ENCODE results near the gene NHSL2. TPM values are rescaled to one million over a fixed set of nuclear protein-coding genes. Genes with fewer than 3 reads are reported as not detected.

The NHSL2 gene
- total RNA-seq, 4 donors from 2014 or later: 1.6 to 6.0 (median 3.6) TPM

- TF ChIP-seq POLR2A (IDR thresholded peaks at IDR 0.05) (no peak), POLR2AphosphoS5 (IDR thresholded peaks at IDR 0.05) (no peak), EP300 (IDR thresholded peaks at IDR 0.05; ENCODE audit: low read depth) (no peak)
Observed at GRCh38 chrX:72086995-72087394, 176.3 kb downstream of the NHSL2 start.

GRCh38 chrX:72088761-72089160 is 178.1 kb downstream of the NHSL2 start:
- intact Hi-C loops (cut with DNase I; ENCODE audit: low total_unique reads): no loop called here
- no peaks in the 10 kb centered on the region for H3K36me3 ChIP-seq
- 66% methylated on average over 6 of the region's 6 CpGs; no CpG with 5 or more reads in 1 of the 2 donors for WGBS, 2 donors (ENCODE audit: low coverage in 1 of 2)
- no peaks in the 10 kb centered on the region for H3K4me1 ChIP-seq
- in situ Hi-C loops (cut with MboI; ENCODE audit: low pct_ligation_motif_present in 1 of 4, low pct_unique_long_range_greater_than_20kb in 1 of 4, low sequenced_read_pairs in 3 of 4): no loop called here
- no peak overlapping the region for H3K4me3 ChIP-seq
- no peak overlapping the region for H3K27ac ChIP-seq
- no peak for DNase-seq
- TF ChIP-seq, protein P1, sequence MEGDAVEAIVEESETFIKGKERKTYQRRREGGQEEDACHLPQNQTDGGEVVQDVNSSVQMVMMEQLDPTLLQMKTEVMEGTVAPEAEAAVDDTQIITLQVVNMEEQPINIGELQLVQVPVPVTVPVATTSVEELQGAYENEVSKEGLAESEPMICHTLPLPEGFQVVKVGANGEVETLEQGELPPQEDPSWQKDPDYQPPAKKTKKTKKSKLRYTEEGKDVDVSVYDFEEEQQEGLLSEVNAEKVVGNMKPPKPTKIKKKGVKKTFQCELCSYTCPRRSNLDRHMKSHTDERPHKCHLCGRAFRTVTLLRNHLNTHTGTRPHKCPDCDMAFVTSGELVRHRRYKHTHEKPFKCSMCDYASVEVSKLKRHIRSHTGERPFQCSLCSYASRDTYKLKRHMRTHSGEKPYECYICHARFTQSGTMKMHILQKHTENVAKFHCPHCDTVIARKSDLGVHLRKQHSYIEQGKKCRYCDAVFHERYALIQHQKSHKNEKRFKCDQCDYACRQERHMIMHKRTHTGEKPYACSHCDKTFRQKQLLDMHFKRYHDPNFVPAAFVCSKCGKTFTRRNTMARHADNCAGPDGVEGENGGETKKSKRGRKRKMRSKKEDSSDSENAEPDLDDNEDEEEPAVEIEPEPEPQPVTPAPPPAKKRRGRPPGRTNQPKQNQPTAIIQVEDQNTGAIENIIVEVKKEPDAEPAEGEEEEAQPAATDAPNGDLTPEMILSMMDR (IDR thresholded peaks at IDR 0.05): no peak
- TF ChIP-seq POLR2A (IDR thresholded peaks at IDR 0.05): no peak
- TF ChIP-seq POLR2AphosphoS5 (IDR thresholded peaks at IDR 0.05): no peak
- no peak for TF ChIP-seq EP300 (IDR thresholded peaks at IDR 0.05; ENCODE audit: low read depth)
- H3K9me3 ChIP-seq: no peaks in the 10 kb centered on the region
- no peaks in the 10 kb centered on the region for H3K27me3 ChIP-seq

More at GRCh38 chrX:72086995-72087394, 176.3 kb downstream of the NHSL2 start:
- Histone ChIP-seq H3K4me3 (no peak overlapping the region), H3K27ac (no peak overlapping the region), H3K36me3 (no peaks in the 10 kb centered on the region), H3K27me3 (no peaks in the 10 kb centered on the region), H3K4me1 (no peaks in the 10 kb centered on the region), H3K9me3 (no peaks in the 10 kb centered on the region)
- intact Hi-C loops (cut with DNase I; ENCODE audit: low total_unique reads) (no loop called here), in situ Hi-C loops (cut with MboI; ENCODE audit: low pct_ligation_motif_present in 1 of 4, low pct_unique_long_range_greater_than_20kb in 1 of 4, low sequenced_read_pairs in 3 of 4) (no loop called here)
- no peak for DNase-seq
- 90% methylated on average over 1 of the region's 1 CpG; no CpG with 5 or more reads in 1 of the 2 donors for WGBS, 2 donors (ENCODE audit: low coverage in 1 of 2)

GRCh38 chrX:72089254-72089653 is 178.6 kb downstream of the NHSL2 start:
- WGBS, 2 donors (ENCODE audit: low coverage in 1 of 2): 57 to 80% methylated on average over 2 to 3 of the region's 3 CpGs
- Histone ChIP-seq H3K4me3 (no peak overlapping the region), H3K36me3 (no peaks in the 10 kb centered on the region), H3K4me1 (no peaks in the 10 kb centered on the region), H3K27ac (no peak overlapping the region), H3K9me3 (no peaks in the 10 kb centered on the region), H3K27me3 (no peaks in the 10 kb centered on the region)
- TF ChIP-seq POLR2A (IDR thresholded peaks at IDR 0.05): no peak
- no peak for TF ChIP-seq POLR2AphosphoS5 (IDR thresholded peaks at IDR 0.05)
- no peak for TF ChIP-seq EP300 (IDR thresholded peaks at IDR 0.05; ENCODE audit: low read depth)
- TF ChIP-seq, protein P1 (IDR thresholded peaks at IDR 0.05): no peak
- in situ Hi-C loops (cut with MboI; ENCODE audit: low pct_ligation_motif_present in 1 of 4, low pct_unique_long_range_greater_than_20kb in 1 of 4, low sequenced_read_pairs in 3 of 4) (no loop called here), intact Hi-C loops (cut with DNase I; ENCODE audit: low total_unique reads) (no loop called here)
- DNase-seq: no peak

DNA sequence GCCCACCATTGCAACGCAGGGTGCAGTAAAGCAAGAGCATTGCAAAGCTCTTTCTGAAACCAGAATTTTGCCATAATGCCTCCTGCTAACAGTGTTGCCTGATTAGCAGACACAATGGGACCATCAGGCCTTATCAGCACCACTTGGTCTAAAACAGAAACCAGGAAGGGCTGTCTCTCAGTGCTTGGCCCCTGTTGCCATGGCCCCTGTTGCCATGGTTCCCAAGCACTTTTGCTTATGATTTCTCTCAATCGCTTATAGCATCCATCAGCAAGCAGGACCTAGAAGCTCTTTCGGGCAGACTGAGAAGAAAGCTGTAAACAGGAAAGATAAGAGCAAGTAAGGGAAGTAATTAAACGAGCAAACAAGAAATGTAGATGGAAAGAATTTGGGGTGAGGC is 184.2 kb downstream of the NHSL2 start:
- Histone ChIP-seq H3K9me3 (no peaks in the 10 kb centered on the region), H3K4me3 (no peak overlapping the region), H3K36me3 (no peaks in the 10 kb centered on the region), H3K4me1 (no peaks in the 10 kb centered on the region), H3K27me3 (no peaks in the 10 kb centered on the region), H3K27ac (no peak overlapping the region)
- TF ChIP-seq POLR2AphosphoS5 (IDR thresholded peaks at IDR 0.05) (no peak), EP300 (IDR thresholded peaks at IDR 0.05; ENCODE audit: low read depth) (no peak), POLR2A (IDR thresholded peaks at IDR 0.05) (no peak)
- TF ChIP-seq, protein P1 (IDR thresholded peaks at IDR 0.05): no peak
- 29 to 30% methylated on average over 1 to 4 of the region's 4 CpGs for WGBS, 2 donors (ENCODE audit: low coverage in 1 of 2)
- intact Hi-C loops (cut with DNase I; ENCODE audit: low total_unique reads): no loop called here
- in situ Hi-C loops (cut with MboI; ENCODE audit: low pct_ligation_motif_present in 1 of 4, low pct_unique_long_range_greater_than_20kb in 1 of 4, low sequenced_read_pairs in 3 of 4): no loop called here
- peak; percentile 15 for DNase-seq

- intact Hi-C loops (cut with DNase I; ENCODE audit: low total_unique reads): no loop called here
- DNase-seq: no peak
- no peak overlapping the region for H3K27ac ChIP-seq
Observed at GRCh38 chrX:72095370-72095769, 184.7 kb downstream of the NHSL2 start.

More at GRCh38 chrX:72095370-72095769, 184.7 kb downstream of the NHSL2 start:
- H3K4me3 ChIP-seq: no peak overlapping the region
- H3K9me3 ChIP-seq: no peaks in the 10 kb centered on the region
- in situ Hi-C loops (cut with MboI; ENCODE audit: low pct_ligation_motif_present in 1 of 4, low pct_unique_long_range_greater_than_20kb in 1 of 4, low sequenced_read_pairs in 3 of 4): no loop called here
- H3K4me1 ChIP-seq: no peaks in the 10 kb centered on the region
- WGBS, 2 donors (ENCODE audit: low coverage in 1 of 2): 44% methylated on average over 2 of the region's 2 CpGs; no CpG with 5 or more reads in 1 of the 2 donors
- no peaks in the 10 kb centered on the region for H3K36me3 ChIP-seq
- H3K27me3 ChIP-seq: no peaks in the 10 kb centered on the region
- TF ChIP-seq EP300 (IDR thresholded peaks at IDR 0.05; ENCODE audit: low read depth): no peak
